Measurements from ENCODE around the gene AK8. TPM values are rescaled to one million over a fixed set of nuclear protein-coding genes. Genes with fewer than 3 reads are reported as not detected.

The AK8 gene
- polyA plus RNA-seq, 1 experiment: 0.53 TPM

- peaks cover 14% of the 10 kb centered on the region for H3K27me3 ChIP-seq (ENCODE audit: control insufficient read depth, insufficient read depth, low read length)
- peak; percentile 81 for TF ChIP-seq CTCF (IDR thresholded peaks at IDR 0.05; ENCODE audit: insufficient read depth, low read depth, low read length)
- no peak overlapping the region for H3K4me3 ChIP-seq (ENCODE audit: low read depth, low read length)
- CTCF ChIA-PET: interaction anchor here (0.6 to 4.0 kb wide), 10 partner anchors 9 to 388 kb away, joined by 3 to 34 read pairs (median 3); no protein-coding TSS in a partner anchor
- no peaks in the 10 kb centered on the region for H3K36me3 ChIP-seq (ENCODE audit: control insufficient read depth, insufficient read depth, low read length)
- peak; percentile 2 for DNase-seq (ENCODE audit: low read depth)
- POLR2A ChIA-PET: no interaction called here
These were observed 77.9 kb downstream of the AK8 start for GRCh38 chr9:132800038-132800648.

- Histone ChIP-seq H3K4me3 (ENCODE audit: low read depth, low read length) (no peak overlapping the region), H3K36me3 (ENCODE audit: control insufficient read depth, insufficient read depth, low read length) (no peaks in the 10 kb centered on the region), H3K27me3 (ENCODE audit: control insufficient read depth, insufficient read depth, low read length) (peaks cover 13% of the 10 kb centered on the region)
- DNase-seq (ENCODE audit: low read depth): no peak
- no peak for TF ChIP-seq CTCF (IDR thresholded peaks at IDR 0.05; ENCODE audit: insufficient read depth, low read depth, low read length)
- CTCF ChIA-PET: interaction anchor here (0.6 to 4.0 kb wide), 11 partner anchors 13 to 387 kb away, joined by 3 to 34 read pairs (median 3); no protein-coding TSS in a partner anchor
- POLR2A ChIA-PET: no interaction called here
These were observed 79.0 kb downstream of the AK8 start for GRCh38 chr9:132798817-132799790.

GRCh38 chr9:132797861-132798659 is 80.0 kb downstream of the AK8 start:
- peaks cover 13% of the 10 kb centered on the region for H3K27me3 ChIP-seq (ENCODE audit: control insufficient read depth, insufficient read depth, low read length)
- H3K4me3 ChIP-seq (ENCODE audit: low read depth, low read length): no peak overlapping the region
- CTCF ChIA-PET: interaction anchor here (0.6 to 4.0 kb wide), 6 partner anchors 31 to 386 kb away, joined by 3 to 34 read pairs (median 4); no protein-coding TSS in a partner anchor
- TF ChIP-seq CTCF (IDR thresholded peaks at IDR 0.05; ENCODE audit: insufficient read depth, low read depth, low read length): no peak
- POLR2A ChIA-PET: no interaction called here
- no peaks in the 10 kb centered on the region for H3K36me3 ChIP-seq (ENCODE audit: control insufficient read depth, insufficient read depth, low read length)
- DNase-seq (ENCODE audit: low read depth): no peak

- TF ChIP-seq CTCF (IDR thresholded peaks at IDR 0.05; ENCODE audit: insufficient read depth, low read depth, low read length): no peak
- Histone ChIP-seq H3K27me3 (ENCODE audit: control insufficient read depth, insufficient read depth, low read length) (peaks cover 12% of the 10 kb centered on the region), H3K36me3 (ENCODE audit: control insufficient read depth, insufficient read depth, low read length) (no peaks in the 10 kb centered on the region), H3K4me3 (ENCODE audit: low read depth, low read length) (no peak overlapping the region)
- ChIA-PET POLR2A (no interaction called here), CTCF (interaction anchor here (0.8 kb wide), 1 partner anchor 13 kb away, joined by 3 read pairs; no protein-coding TSS in a partner anchor)
- no peak for DNase-seq (ENCODE audit: low read depth)
These were observed 82.4 kb downstream of the AK8 start for GRCh38 chr9:132795511-132796303.
